NCI-H774 (cell line): Measurements from ENCODE around the gene SORCS2.

Source experiments
- DNase-seq: peaks from one replicate; lab custom pipeline; 2025; lab: John Stamatoyannopoulos, UW

SORCS2 gene

DNA sequence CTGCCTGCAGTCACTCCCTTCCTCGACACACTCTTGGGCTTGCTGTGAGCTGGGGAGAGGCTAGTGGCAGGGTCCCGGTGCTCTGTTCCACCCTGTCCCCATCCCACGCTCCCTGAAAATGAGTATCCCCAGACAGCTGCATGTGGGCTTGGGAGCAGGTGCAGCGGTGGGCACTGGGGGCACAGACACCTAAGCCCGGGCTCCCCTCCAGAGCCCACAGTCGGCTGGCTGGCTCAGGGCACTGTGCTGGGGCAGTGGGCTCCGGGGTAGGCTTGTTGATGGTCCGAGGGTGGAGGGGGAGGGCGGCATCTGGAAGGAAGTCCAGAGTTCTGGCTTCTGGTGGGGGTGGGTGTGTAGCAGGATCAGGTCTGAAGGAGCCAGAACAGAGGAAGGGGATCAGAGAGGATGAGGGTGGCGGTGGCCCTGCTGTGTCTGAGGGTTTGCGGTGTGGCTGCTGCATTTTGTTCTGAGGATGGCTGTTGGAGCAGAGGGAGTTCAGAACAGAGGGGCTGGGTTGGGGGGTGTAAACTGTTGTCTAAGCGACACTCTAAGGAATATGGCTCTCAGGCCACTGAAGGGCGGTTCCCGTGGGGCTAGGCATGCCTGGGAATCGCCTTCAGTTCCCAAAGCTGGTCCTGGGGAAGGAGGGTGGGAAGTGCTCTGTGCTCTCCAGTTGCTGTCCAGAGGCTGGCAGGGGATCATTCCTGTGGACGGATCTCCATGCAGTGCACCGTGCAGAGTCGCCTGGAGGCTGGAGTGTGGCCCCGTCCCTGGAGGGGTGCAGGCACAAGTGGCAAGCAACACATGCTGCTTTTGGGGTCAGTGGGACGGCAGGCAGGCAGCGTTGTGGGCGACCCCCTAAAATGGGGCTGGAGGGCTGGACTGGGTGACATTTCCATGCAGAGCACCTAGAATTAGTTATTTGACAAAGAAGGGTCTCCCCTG is 114.0 kb downstream of the SORCS2 start:
- DNase-seq, result no peak

- no peak for DNase-seq
Measured at GRCh38 chr4:7306986-7307385, 114.6 kb downstream of the SORCS2 start.

DNA sequence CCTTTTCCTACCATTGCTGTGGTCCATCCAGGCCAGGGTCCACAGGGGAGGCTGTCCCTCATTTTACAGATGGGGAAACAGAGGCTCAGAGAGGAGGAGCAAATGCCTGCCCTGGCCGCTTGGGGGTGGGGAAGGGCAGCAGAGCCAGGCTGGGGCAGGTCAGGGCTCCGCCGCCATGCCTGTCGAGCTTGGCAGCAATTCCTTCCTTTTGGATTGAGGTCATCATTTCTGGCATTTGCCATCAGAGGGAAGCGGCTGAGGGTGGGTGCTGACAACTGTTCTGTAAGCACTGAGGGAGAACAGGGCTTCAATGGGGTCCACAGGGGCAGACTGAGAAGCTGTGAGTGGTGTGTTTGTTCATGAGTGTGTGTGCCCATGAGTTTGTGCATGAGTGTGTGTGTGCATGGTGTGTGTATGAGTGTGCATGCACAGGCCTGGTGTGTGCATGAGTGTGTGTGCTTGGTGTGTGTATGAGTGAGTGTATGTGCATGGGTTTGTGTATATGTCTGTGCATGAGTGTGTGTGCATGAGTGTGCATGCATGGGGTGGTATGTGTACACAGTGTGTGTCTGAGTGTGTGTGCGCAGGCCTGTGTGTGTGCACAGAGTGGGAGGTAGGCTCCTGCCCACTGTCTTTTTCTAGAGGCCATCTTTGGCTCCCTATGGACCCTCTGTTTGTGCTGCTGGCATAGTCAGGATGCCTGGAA is 115.2 kb downstream of the SORCS2 start:
- no peak for DNase-seq

GRCh38 chr4:7309181-7309580 is 116.8 kb downstream of the SORCS2 start:
- no peak for DNase-seq

DNA sequence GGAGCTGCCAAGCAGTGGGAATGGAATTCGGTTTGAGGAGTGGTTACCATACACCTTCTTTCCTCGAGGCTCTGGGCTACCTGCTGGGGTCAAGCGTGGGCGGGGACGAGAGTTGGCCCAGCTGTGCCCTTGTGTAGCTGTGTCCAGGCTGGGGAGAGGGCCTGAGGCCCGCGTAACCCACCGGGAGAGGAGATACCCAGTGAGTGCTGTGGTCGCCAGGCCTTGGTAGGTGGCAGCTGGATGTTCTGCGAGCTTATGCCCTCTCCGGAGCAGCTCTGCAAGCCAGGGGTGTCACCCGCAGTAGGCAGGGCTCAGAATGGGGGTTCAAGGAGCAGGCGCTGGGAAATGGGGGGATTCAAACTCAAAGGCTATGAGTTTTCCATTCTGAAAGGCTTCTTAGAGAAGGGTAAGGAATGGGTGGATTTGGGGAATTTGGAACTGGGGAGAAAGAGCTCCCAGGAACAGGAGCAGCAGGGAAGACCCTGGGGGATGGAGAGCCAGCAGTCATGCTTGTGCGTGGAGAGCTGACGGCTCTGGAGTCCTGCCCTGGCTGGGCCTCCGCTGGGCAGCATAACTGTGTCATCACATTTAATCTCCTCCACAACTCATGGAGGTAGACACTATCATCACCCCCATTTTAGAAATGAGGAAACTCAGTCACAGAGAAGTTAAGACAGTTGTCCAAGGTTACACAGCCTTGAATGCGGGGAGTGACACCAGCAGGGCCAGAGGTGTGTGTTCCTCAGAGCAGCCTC is 117.5 kb downstream of the SORCS2 start:
- no peak for DNase-seq

DNA sequence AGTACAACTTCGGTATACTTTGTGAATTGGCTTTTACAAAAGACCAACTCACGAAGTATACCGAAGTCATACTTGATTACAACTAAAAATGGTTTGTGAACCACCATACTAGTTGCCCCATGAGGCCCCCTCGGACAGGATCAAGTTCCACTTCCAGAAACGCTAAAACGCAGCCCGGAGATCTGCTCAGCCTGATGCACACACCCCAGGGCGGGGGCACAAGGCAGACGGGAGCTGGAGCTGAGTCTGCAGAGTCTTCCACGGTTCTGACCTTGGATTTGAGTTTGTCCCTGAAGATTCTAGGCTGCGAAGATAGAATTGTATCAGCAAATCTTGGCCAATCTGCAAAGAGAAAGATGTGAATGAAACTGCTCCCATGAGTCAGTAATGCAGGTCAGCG is 118.1 kb downstream of the SORCS2 start:
- no peak for DNase-seq

- DNase-seq, result no peak
Measured at GRCh38 chr4:7311205-7311604, 118.9 kb downstream of the SORCS2 start.

DNA sequence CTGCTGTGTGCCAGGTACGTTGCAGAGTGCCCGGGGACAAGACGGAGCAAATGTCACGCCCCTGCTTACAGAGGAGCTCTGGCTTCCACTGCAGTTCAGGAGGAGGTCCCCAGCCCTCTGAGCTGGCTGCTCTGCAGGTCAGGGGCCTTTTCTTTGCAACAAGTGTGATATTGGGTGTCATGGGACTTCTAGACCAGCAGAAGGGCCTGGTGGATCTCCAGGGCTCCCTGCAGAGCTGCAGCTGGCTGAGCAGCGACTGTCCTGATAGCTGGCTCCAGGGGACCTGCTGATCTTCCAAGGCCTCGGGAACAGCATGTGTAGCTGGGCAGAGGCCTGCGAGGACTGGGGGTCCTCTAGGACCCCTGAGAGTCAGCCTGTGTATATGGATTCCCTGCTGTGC is 120.4 kb downstream of the SORCS2 start:
- DNase-seq, result no peak

- no peak for DNase-seq
Measured at GRCh38 chr4:7313347-7313811, 121.0 kb downstream of the SORCS2 start.

GRCh38 chr4:7313991-7314390 is 121.7 kb downstream of the SORCS2 start:
- DNase-seq, result no peak

- DNase-seq, result no peak
Measured at GRCh38 chr4:7315286-7315685, 122.9 kb downstream of the SORCS2 start.

- DNase-seq, result no peak
Measured at GRCh38 chr4:7315935-7316334, 123.6 kb downstream of the SORCS2 start.

- DNase-seq, result no peak
Measured at GRCh38 chr4:7319024-7319423, 126.7 kb downstream of the SORCS2 start.

- no peak for DNase-seq
Measured at GRCh38 chr4:7320206-7320797, 128.0 kb downstream of the SORCS2 start.

GRCh38 chr4:7322166-7322991 is 130.0 kb downstream of the SORCS2 start:
- DNase-seq, result no peak

DNA sequence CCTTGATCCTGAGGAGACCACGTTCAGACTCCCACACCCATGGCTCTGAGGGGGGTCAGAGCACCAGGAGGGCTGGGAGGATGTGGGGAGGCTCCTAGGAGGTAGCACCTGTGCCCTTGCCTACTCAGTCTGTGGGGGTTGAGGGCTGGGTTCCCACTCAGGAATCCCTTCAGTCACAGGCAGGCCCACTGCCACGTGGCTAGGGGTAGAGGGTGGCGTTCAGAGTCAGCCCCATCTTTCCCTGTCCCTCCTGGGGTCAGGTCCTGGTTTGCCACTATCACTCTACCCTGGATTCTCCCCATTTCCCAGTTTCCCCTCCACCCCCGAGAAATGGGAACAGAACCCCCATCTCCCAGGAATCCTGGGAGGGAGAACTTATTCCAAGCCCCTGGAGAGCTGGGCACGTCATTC is 131.1 kb downstream of the SORCS2 start:
- DNase-seq, result no peak

- peak; percentile 74 for DNase-seq
Measured at GRCh38 chr4:7323872-7324650, 131.7 kb downstream of the SORCS2 start.

- DNase-seq, result no peak
Measured at GRCh38 chr4:7324651-7325121, 132.3 kb downstream of the SORCS2 start.

- no peak for DNase-seq
Measured at GRCh38 chr4:7325541-7325940, 133.2 kb downstream of the SORCS2 start.

GRCh38 chr4:7326306-7326692 is 134.0 kb downstream of the SORCS2 start:
- no peak for DNase-seq
